KOPT-K1 (cell line): ENCODE results near the gene FMNL2.

ENCODE experiments used
- H3K27ac ChIP-seq: fragments of 200-600 bp; sonication (generic); 2 replicates; pipeline ENCODE4 v1.5.1; 2016; ENCODE audit warnings: antibody characterized with exemption, mild to moderate bottlenecking, low read depth, low read length; ENCODE audit not compliant: poor library complexity, severe bottlenecking
- H3K36me3 ChIP-seq: fragments of 200-600 bp; sonication (generic); 2 replicates; pipeline ENCODE4 v1.5.1; 2017; ENCODE audit warnings: antibody characterized with exemption, mild to moderate bottlenecking, low read length, moderate library complexity; ENCODE audit not compliant: insufficient read depth
- H3K9me3 ChIP-seq: fragments of 200-600 bp; sonication (generic); 2 replicates; pipeline ENCODE4 v1.5.1; 2017; ENCODE audit warnings: antibody characterized with exemption, low read length, mild to moderate bottlenecking; ENCODE audit not compliant: insufficient read depth, poor library complexity, severe bottlenecking

The FMNL2 gene

DNA sequence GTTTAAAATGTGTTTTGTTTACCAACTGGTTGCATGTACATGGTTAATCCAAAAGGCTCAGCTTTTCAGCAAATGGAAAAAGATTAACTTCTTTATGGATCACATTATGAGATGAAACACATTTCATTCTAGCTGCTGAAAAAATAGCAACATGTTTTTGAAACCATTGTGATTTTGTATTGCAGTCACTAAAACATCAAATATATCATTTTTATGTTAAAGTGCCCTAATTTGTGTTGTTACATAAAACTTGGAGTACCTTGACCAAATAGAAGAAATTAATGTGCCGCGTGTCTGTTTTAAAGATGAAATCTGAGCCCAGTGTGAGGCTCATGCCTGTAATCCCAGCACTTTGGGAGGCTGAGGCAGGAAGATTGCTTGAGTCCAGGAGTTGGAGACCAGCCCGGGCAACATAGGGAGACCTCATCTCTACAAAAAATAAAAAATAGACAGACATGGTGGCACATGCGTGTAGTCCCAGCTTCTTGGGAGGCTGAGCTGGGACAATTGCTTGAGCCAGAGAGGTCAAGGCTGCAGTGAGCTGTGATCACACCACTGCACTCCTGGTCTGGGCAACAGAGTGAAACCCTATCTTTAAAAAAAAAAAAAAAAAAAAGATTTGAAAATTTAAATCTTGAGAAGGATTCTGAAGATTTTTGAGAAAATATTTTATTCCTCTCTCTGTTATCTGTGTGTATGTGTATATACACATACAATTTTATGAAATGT is 96.6 kb downstream of the FMNL2 start:
- Histone ChIP-seq H3K27ac (no peak overlapping the region), H3K36me3 (no peaks in the 10 kb centered on the region), H3K9me3 (no peaks in the 10 kb centered on the region)

DNA sequence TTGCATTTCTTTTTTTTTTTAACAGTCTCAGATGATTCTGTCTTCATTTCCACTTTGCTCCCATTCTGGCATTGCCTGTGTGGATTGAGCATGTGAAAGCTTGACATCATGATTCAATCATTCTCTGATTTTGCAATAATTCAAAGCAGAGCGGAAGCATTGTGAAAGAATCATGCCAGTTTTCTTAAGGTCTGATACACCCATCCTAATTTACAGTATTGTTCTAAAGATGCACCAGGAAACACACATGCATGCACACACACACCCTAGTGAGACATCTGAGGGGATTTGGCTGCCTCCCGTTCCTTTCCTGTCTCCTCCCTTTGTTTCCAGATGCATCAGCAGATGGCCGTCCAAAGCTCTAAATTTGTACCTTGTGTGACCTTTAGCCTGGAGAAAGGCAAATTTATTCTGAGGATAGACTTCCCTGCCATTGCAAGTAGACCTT is 97.3 kb downstream of the FMNL2 start:
- H3K27ac ChIP-seq: no peak overlapping the region
- no peaks in the 10 kb centered on the region for H3K9me3 ChIP-seq
- no peaks in the 10 kb centered on the region for H3K36me3 ChIP-seq

DNA sequence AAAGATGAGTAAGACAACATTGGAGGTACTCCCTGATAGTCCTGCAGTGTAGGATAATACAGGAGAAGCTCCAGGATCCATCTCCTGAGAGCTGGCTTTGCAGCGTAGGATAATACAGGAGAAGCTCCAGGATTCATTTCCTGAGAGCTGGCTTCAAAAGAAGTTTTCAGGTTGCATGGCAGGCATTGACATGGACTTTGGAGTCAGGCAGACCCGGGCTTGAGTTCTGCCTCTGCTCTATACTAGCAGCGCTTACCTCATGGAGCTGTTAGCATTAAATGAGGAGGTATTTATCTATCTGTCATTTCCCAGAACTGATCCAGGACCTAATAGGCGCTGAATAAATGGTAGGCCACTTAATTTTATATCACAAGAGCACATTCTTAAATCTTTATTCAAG is 97.8 kb downstream of the FMNL2 start:
- Histone ChIP-seq H3K36me3 (no peaks in the 10 kb centered on the region), H3K9me3 (no peaks in the 10 kb centered on the region), H3K27ac (no peak overlapping the region)

DNA sequence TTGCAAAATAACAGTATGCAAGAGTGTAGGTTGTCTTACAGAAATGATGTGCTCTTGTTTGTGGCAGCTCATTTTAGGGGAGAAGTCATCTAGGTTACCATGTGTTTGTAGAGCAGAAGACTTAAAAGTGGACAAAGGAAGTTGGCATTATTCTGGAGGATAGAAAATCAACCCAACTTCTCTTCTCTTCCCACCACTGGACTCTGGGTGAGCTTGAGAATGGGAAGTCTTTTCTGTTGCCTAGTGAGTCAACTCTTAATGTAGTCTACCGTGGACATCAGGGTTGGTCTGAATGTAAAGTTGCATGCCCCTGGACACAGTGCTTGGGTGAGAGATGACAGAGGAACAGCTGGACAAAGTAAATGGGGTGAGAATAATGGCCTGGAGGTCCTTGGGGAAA is 98.3 kb downstream of the FMNL2 start:
- Histone ChIP-seq H3K9me3 (no peaks in the 10 kb centered on the region), H3K27ac (no peak overlapping the region), H3K36me3 (no peaks in the 10 kb centered on the region)

DNA sequence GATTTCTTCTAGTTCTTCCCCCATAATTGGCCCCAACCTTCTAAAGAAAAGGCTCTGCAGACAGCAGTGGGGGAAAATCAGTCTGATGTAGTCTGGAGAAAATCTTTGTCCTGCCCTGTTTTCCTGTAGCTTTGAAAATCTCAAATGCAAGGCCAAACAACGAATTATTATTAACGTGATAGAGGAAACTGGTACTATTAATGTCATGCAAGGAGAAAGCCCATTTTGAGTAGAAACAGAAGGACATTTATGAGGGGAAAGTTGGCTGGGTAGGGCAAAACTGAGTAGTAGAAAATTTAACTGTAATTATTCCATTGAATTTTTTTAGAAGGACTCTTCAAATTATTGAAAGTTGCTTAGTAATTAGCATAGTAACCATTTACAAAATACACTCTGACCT is 98.8 kb downstream of the FMNL2 start:
- Histone ChIP-seq H3K27ac (no peak overlapping the region), H3K9me3 (no peaks in the 10 kb centered on the region), H3K36me3 (no peaks in the 10 kb centered on the region)

DNA sequence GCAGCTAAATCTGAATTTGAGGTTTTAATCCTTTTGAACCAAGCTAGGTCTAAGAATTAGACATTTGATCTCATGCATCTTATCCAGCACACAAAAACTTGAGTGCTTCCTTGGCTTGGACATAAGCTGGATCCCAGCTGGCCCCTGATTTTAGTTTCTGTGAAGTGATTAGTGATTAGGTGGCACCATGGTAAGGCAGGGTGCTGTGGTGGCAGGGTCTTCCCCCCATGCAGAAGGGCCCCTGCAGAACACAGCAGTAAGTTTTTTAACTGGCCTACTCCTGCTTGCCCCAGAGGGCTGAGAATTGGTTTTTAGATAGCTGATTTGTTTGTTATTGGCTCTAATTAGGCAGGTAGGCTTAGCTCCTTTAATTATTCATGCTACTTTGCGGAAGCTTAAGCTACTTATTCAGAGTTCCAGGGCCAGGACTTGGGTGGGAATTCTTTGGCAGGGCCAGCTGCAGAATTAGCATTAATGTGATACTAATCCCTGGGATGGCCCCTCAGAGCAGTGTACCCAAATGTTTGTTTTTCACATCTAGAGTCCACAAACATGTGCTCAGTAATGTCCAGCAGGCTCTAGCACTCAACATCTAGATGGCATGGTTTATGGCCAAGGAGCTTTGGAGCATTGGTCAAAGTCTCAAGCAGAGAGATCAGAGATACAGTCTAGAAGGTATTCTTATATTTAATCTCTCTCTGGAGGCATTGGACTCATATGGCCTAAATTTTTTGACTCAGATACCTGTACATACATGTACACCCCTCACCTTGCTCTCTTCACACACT is 99.6 kb downstream of the FMNL2 start:
- Histone ChIP-seq H3K9me3 (no peaks in the 10 kb centered on the region), H3K27ac (no peak overlapping the region), H3K36me3 (no peaks in the 10 kb centered on the region)

DNA sequence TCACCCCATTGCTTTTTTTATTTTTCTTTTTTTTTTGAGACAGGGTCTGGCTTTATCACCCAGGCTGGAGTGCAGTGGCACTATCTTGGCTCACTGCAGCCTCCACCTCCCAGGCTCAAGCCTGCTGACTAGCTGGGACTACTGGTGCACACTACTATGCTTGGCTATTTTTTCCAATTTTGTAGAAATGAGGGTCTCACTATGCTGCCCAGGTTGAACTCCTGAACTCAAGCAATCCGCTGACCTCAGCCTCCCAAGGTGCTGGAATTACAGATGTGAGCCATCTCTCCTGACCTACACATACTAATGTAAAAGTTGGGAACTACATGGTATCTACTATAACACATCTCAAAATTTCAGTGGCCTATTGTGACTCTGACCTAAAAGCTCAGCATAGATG is 101.2 kb downstream of the FMNL2 start:
- Histone ChIP-seq H3K27ac (no peak overlapping the region), H3K9me3 (no peaks in the 10 kb centered on the region), H3K36me3 (no peaks in the 10 kb centered on the region)

DNA sequence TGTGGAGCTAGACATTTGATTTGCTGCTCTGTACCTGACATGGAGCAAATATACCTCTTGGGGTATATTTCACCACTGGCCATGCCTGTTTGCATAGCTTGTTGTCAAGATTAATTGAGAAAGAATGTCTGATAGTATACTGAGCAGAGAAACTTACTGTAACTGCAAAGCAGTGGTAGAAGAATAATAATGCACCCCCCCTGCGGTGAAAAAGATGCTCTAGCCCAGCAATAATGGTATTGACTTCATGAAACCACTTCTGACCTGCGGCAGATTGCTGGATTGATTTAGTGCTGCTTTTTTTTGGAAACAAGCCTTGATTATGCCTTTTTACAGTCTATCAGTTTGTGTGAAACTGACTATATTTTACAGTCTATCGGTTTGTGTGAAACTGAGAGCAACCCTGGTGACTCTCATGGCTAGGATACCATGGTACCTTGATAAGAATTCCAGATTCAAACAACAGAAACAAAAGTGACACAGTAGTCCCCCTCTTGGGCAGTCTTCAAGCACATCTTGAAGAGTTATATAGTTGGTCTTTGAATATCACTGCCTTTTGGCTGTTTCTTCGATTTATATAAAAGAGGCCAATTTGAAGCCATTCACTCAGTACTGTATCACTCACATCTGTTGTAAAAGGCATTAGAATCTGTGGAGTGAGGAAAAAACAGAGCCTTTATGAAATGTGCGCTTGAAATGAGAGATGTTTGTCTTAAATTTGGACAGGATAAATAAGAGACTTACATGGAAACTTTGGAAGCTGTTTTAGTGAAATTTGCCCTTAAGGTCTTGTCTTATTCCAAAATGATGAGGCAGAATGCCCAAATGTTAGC is 102.5 kb downstream of the FMNL2 start:
- Histone ChIP-seq H3K9me3 (no peaks in the 10 kb centered on the region), H3K36me3 (no peaks in the 10 kb centered on the region), H3K27ac (no peak overlapping the region)

DNA sequence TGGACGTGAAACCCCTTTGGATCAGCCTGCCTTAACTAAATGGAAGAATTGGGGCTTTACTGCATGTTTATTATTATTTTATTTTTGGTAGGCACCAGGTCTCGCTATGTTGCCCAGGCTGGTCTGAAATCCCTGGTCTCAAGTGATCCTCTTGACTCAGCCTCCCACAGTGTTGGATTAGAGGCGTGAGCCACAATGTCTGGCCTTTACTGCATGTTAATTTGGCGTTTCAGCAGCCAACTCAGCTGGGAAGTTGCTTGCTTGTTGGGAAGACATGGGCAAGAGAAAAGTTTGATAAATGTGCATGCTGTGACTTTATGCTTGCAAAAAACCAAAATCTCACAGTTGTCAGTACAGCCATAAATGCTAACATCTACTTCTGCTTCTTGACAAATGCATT is 105.1 kb downstream of the FMNL2 start:
- Histone ChIP-seq H3K9me3 (no peaks in the 10 kb centered on the region), H3K36me3 (no peaks in the 10 kb centered on the region), H3K27ac (no peak overlapping the region)

DNA sequence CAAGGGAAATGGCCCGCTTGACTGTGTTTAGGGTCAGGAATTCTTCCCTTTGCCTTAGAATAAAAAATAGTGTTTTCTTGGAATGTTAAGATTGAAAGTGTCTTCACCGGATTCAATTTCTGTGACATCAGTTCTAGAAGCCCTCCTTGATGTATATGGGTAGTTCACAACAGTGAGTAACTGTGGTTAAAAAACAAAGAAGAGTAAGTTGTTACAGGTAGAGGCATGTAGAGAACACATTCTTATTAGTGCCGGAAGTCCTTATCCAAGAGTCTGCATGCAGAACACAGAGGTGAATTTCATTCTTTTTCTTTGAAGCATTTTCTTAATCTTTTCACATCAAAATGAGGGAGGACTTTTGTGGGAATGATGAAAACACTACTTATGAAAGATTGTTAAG is 105.5 kb downstream of the FMNL2 start:
- Histone ChIP-seq H3K27ac (no peak overlapping the region), H3K36me3 (no peaks in the 10 kb centered on the region), H3K9me3 (no peaks in the 10 kb centered on the region)

DNA sequence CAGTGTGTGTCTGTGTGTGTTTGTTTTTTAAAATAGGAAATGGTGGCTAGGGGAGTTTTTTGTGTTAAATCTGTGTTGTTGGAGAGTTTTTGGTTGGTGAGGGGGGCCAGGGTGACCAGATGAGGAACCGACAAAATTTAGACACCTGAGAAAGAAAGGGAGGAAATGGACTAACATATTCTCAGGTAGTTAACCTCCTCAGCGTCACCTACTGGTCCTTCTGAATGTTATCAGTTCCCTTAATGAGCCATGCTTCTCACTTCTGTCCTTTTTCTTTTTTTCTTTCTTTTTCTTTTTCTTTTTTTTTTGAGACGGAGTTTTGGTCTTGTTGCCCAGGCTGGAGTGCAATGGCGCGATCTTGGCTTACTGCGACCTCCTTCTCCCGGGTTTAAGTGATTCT is 107.0 kb downstream of the FMNL2 start:
- no peak overlapping the region for H3K27ac ChIP-seq
- H3K9me3 ChIP-seq: no peaks in the 10 kb centered on the region
- H3K36me3 ChIP-seq: no peaks in the 10 kb centered on the region

DNA sequence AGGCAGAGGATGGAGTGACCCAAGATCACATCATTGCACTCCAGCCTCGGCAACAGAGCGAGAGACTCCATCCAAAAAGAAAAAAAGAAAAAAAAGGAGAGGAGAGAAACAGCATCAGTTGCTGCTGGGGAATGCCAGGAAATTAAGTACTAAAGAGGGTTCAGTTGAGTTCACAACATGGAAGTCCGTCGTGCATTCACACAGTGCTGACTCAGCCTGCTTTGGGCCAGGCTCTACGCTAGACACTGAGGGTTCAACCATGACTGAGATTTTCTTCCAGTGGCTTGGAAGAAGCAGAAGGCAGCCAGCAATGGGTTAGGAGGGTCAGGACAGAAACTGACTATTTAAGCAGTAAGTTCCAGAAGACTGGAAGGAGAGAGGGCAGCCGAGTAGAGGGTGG is 108.8 kb downstream of the FMNL2 start:
- no peaks in the 10 kb centered on the region for H3K9me3 ChIP-seq
- H3K27ac ChIP-seq: no peak overlapping the region
- no peaks in the 10 kb centered on the region for H3K36me3 ChIP-seq

DNA sequence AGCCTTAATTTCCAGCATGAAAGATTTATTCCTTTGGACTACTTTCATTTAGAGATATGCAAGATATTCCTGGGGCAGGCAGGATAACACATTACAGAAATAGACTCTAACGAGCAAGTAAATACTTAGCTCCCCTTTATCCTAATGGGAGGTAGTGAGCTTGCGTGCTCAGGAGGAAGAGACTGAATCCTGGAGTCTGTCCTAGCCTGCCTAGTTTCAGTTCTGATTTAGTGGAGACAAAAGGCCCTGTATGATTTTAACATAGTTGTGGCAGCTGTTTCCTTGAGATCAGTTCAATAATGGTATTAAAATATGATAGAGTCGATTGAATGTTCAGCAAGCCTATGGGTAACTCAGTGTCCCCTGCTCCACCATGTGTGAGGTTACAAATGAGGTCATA is 109.5 kb downstream of the FMNL2 start:
- H3K9me3 ChIP-seq: no peaks in the 10 kb centered on the region
- no peak overlapping the region for H3K27ac ChIP-seq
- no peaks in the 10 kb centered on the region for H3K36me3 ChIP-seq

DNA sequence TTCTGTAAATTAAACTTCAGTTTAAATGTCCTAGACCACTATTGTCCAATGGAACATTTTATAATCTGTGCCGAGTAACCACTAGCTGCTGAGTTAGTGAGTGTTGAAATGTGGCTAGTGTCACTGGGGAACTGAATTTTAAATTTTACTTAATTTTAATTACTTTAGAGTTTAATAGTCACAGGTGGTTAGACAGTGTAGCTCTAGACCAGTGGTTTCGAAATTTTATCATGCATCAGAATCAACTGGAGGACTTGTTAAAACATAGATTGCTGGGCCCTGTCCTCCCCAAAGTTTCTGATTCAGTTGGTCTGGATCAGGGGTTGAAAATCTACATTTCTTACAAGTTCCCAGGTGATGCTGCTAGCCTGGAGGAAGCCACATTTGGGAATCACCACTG is 110.4 kb downstream of the FMNL2 start:
- no peak overlapping the region for H3K27ac ChIP-seq
- no peaks in the 10 kb centered on the region for H3K36me3 ChIP-seq
- H3K9me3 ChIP-seq: no peaks in the 10 kb centered on the region

DNA sequence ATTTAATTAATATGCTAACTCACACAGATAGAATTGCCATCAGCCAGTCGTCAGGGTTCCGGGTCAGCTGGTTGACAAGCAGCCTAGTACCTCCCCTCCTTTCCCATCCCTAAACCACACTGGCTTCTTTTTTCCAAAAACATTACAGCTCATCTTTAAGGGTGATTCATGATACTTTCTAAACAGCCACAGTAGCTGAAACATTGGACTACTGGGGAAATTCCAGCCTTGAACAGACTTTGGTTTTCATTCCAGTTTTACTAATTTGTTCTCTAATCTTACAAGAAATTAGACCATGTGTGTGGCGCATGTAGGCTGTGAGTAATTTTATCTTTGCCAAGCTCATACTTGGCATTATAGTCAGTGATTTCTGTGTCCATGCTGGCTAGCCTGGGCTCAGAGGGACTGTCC is 110.8 kb downstream of the FMNL2 start:
- H3K27ac ChIP-seq: no peak overlapping the region
- no peaks in the 10 kb centered on the region for H3K36me3 ChIP-seq
- no peaks in the 10 kb centered on the region for H3K9me3 ChIP-seq
